SJCRH30 (cell line): ENCODE data around the gene GALR2. TPM values are rescaled to one million over a fixed set of nuclear protein-coding genes. Genes with fewer than 3 reads are reported as not detected.
A peak's percentile ranks its signal among the peaks of the same experiment; 100 is the strongest.

Experiments
- DNase-seq, 2 experiments: peaks; one replicate each; pipeline ENCODE4 v3.0.0-alpha.2; 2015 to 2020
- H3K27ac ChIP-seq: fragments of 250-450 bp; sonication (Bioruptor Pico); 2 replicates; pipeline ENCODE4 v1.5.1; 2020; ENCODE audit warnings: mild to moderate bottlenecking, moderate library complexity
- H3K27me3 ChIP-seq: fragments of 250-450 bp; sonication (Bioruptor Pico); 2 replicates; pipeline ENCODE4 v1.5.1; 2020; ENCODE audit warnings: mild to moderate bottlenecking, moderate library complexity
- H3K36me3 ChIP-seq: fragments of 250-450 bp; sonication (Bioruptor Pico); 2 replicates; pipeline ENCODE4 v1.5.1; 2020; ENCODE audit warnings: mild to moderate bottlenecking, moderate library complexity
- H3K4me1 ChIP-seq: fragments of 250-450 bp; sonication (Bioruptor Pico); 2 replicates; pipeline ENCODE4 v1.5.1; 2020; ENCODE audit warnings: mild to moderate bottlenecking, moderate library complexity
- H3K4me3 ChIP-seq: fragments of 250-450 bp; sonication (Bioruptor Pico); 2 replicates; pipeline ENCODE4 v1.5.1; 2020; ENCODE audit warnings: mild to moderate bottlenecking, moderate library complexity
- H3K9me3 ChIP-seq: fragments of 250-450 bp; sonication (Bioruptor Pico); replicated peaks from 2 replicates; pipeline ENCODE4 v1.5.1; 2020; ENCODE audit warnings: mild to moderate bottlenecking, moderate library complexity
- total RNA-seq: library from RNA; depleted of rRNA; stranded (reverse); fragments of >200 nt; shearing (Covaris generic); gene quantifications from 2 replicates; pipeline ENCODE4 v1.2.3, GENCODE V29; 2014; rRNA removed

The GALR2 gene, protein sequence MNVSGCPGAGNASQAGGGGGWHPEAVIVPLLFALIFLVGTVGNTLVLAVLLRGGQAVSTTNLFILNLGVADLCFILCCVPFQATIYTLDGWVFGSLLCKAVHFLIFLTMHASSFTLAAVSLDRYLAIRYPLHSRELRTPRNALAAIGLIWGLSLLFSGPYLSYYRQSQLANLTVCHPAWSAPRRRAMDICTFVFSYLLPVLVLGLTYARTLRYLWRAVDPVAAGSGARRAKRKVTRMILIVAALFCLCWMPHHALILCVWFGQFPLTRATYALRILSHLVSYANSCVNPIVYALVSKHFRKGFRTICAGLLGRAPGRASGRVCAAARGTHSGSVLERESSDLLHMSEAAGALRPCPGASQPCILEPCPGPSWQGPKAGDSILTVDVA
- total RNA-seq = 0.06 TPM in 1 of 2 replicates, not detected in the other

DNA sequence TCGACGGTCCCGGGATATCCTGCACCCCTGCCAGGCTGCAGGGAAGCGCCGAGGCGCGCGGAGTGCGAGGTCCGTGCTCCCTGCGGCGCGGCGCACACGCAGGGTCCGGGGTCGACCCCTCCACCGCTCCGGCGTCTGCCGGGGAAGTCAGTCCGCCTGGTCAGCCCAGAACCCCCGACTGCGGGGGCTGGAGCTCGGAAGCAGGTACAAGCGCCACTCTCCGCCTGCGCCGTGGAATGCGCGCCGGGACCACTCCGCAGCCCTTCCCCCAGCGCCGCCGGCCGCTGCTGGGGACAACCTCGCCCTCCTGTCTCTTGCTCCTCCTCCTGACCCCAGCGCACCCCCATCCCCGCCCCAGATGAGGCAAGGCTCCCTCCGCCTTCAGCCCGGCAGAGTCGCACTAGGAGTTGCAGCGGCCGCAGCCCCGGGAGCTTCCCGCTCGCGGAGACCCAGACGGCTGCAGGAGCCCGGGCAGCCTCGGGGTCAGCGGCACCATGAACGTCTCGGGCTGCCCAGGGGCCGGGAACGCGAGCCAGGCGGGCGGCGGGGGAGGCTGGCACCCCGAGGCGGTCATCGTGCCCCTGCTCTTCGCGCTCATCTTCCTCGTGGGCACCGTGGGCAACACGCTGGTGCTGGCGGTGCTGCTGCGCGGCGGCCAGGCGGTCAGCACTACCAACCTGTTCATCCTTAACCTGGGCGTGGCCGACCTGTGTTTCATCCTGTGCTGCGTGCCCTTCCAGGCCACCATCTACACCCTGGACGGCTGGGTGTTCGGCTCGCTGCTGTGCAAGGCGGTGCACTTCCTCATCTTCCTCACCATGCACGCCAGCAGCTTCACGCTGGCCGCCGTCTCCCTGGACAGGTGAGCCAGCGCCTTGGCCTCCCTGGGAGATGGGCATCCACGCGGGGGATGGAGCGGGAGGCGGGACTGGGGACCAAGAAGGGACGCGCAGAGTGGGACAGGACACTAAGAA lies at the start of gene GALR2:
GALR2 (plus strand) TSS at position 392 of the 974 bp plus-strand sequence; CDS start at position 495, 103 bp downstream.
- H3K27ac ChIP-seq = no peak within 1 kb of the TSS
- H3K36me3 ChIP-seq = peaks cover 7% of the 10 kb centered on the region
- H3K4me3 ChIP-seq = no peak within 1 kb of the TSS
- H3K27me3 ChIP-seq = peaks cover 4% of the 10 kb centered on the region
- H3K9me3 ChIP-seq = no peaks in the 10 kb centered on the region
- no peak for DNase-seq
- H3K4me1 ChIP-seq = peaks cover 6% of the 10 kb centered on the region

DNA sequence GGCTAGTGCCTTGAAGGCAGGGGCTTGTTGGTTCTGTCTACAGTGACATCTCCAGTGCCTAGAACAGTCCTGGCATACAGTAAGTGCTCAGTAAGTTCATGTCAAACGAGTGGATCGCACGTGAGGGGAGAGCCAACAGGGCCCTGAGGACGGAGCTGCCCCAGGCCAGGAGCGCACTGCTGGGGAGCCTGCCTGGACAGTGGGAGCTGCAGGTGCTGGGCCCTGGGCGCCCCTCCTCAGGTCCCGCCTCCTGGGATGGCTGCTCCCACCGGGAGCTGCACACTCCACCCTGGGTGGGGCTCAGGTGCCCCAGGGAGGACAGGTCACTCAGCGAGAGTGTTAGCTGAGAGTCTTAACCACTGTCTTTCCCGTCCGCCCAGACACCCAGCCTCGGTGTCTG lies 49.3 kb upstream of the GALR2 start:
- Histone ChIP-seq H3K4me3 (no peak overlapping the region), H3K4me1 (peaks cover 19% of the 10 kb centered on the region; the same call in 1 of the 2 replicates)

DNA sequence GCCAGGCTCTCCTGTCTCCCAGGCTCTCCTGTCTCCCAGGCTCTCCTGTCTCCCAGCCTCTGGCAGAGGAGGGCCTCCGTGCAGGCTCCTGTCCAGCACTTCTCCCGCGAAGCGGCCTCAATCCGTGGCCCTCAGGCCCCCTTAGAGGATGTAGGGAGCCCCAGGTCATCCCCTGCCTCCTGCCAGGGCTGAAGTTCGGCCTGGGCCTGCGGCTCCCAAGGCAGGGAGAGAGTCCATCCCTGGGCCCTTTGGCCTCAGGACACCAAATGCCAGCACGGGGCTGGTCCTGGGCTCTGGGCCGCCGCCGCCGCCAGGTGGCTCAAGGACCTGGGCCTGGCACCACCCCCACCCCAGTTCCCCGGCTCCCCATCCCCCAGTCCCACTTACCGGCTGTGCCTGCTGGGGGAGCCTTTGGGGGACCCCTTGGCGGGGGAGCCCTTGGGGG lies 47.8 kb upstream of the GALR2 start:
- no peak overlapping the region for H3K4me3 ChIP-seq
- no peak for DNase-seq

More for the DNA sequence above, 49.3 kb upstream of the GALR2 start:
- no peaks in the 10 kb centered on the region for H3K27me3 ChIP-seq
- DNase-seq = no peak
- no peaks in the 10 kb centered on the region for H3K36me3 ChIP-seq
- no peaks in the 10 kb centered on the region for H3K9me3 ChIP-seq
- H3K27ac ChIP-seq = no peak overlapping the region

DNA sequence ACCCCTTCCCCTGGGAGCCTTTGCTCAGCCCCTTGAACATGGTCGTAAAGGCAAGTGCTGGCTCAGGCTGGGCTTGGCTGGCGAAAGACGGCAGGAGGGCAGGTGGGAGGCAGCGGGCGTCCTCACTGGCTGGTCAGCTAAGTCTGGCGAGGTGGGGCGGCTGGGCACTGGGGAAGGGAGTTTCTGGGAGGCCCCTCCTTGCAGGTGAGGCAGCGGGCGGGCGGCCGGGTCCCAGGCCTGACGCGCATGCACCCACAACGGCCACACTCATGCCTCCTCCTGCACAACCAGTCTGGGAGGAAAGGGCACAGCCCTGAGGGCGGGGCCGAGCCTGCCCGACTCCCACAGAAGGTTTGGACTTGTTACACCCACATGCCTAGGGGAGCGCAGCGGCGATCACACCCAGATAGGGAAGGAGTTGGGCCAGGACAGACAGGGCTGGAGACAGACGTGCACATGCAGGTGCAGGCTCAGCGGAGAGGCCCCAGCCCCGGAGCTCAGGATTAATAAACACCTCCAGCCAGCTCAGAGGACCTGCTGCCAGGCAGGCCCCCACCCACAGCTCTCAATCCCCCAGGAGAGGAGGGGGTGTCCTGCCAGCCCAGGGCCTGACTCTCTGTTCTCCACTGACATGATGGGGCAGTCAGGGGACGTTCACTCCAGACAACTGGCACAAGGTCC lies 47.3 kb upstream of the GALR2 start, which contains the start of gene EVPL:
EVPL (minus strand) TSS at position 148 of the 681 bp plus-strand sequence; CDS start at position 40, 108 bp downstream.
- no peak within 1 kb of the TSS for H3K4me3 ChIP-seq
- no peak within 1 kb of the TSS for H3K27ac ChIP-seq
- no peaks in the 10 kb centered on the region for H3K27me3 ChIP-seq
- peaks cover 19% of the 10 kb centered on the region; the same call in 1 of the 2 replicates for H3K4me1 ChIP-seq
- no peaks in the 10 kb centered on the region for H3K36me3 ChIP-seq
- no peaks in the 10 kb centered on the region for H3K9me3 ChIP-seq
- DNase-seq = peak; percentile 58 to 64

More for the DNA sequence above, 47.8 kb upstream of the GALR2 start:
- Histone ChIP-seq H3K27me3 (no peaks in the 10 kb centered on the region), H3K27ac (no peak overlapping the region), H3K9me3 (no peaks in the 10 kb centered on the region), H3K4me1 (peaks cover 19% of the 10 kb centered on the region; the same call in 1 of the 2 replicates), H3K36me3 (no peaks in the 10 kb centered on the region)

DNA sequence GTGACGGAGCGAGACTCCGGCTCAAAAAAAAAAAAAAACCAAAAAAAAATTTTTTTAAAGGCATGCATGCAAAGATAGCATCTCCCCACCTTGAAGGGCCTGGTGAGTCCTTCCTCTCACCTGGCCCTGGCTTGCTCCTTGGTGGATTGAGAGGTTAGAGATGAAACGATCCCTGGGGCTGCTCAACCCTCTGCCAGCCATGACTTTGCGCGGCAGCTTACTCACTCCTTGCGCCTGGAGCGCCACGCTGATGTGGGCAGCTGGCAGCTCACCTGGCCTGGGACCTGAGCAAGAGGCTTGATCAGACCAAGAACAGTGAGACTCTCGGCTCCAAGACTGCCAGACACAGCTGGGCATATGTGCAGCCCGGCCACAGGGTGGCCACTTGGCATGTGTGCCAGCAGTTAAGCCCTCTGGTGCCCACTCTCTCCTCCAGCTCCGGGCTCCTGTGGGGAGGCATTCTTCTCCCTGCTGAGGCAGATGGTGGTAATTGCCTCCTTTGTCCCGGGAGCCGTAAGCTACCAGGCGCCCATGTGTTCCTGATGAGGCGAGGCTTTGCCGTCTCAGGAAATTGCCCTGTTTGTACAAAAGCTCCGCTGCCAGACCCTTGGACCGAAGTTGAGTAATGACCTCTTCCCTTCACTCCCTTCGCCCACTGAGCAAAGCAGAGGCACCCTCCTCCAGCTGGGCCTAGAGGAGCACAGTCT lies 42.4 kb upstream of the GALR2 start:
- H3K27ac ChIP-seq = no peak overlapping the region
- no peak for DNase-seq
- H3K27me3 ChIP-seq = no peaks in the 10 kb centered on the region
- H3K9me3 ChIP-seq = no peaks in the 10 kb centered on the region
- H3K36me3 ChIP-seq = no peaks in the 10 kb centered on the region
- no peak overlapping the region for H3K4me3 ChIP-seq
- H3K4me1 ChIP-seq = peaks cover 17% of the 10 kb centered on the region; the same call in 1 of the 2 replicates

DNA sequence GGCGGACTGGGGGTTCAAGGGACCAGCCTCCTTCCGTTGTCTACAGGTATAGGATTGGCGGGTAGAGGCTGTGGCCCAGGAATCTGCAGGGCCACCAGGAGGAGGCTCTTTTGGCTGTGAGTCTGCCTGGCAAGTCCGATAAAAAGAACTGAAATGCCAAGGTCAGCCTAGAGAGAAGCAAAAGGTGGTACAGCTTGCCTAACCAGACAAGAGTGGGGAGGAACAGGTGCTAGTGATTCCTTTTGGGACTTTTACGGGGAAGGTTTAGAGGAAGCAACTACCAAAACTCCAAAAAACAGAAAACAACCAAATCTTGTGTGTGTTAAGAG lies 41.8 kb upstream of the GALR2 start:
- Histone ChIP-seq H3K36me3 (no peaks in the 10 kb centered on the region), H3K4me3 (no peak overlapping the region), H3K27me3 (no peaks in the 10 kb centered on the region), H3K27ac (no peak overlapping the region), H3K9me3 (no peaks in the 10 kb centered on the region), H3K4me1 (peaks cover 16% of the 10 kb centered on the region)
- DNase-seq = no peak

DNA sequence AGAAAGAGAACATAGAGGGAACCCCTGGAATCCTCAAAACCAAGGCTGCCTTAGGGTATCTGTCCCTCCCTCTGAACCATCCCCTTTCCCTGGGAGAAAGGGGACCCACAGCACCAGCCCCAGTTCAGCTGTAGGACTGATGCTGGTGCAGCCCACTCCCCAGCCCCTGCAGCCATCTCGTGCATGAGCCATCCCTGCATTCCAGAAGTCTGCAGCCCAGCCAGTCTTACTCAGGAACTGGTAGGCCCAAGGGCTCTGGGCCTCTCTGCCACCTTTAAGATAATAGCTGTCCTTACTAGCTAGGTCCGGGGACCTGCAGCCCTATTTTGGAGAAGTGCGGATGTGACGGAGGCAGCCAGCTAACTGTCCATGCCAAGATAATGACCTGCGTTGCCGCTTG lies 41.4 kb upstream of the GALR2 start:
- Histone ChIP-seq H3K27me3 (no peaks in the 10 kb centered on the region), H3K4me3 (no peak overlapping the region), H3K36me3 (no peaks in the 10 kb centered on the region; the same call in 1 of the 2 replicates)

DNA sequence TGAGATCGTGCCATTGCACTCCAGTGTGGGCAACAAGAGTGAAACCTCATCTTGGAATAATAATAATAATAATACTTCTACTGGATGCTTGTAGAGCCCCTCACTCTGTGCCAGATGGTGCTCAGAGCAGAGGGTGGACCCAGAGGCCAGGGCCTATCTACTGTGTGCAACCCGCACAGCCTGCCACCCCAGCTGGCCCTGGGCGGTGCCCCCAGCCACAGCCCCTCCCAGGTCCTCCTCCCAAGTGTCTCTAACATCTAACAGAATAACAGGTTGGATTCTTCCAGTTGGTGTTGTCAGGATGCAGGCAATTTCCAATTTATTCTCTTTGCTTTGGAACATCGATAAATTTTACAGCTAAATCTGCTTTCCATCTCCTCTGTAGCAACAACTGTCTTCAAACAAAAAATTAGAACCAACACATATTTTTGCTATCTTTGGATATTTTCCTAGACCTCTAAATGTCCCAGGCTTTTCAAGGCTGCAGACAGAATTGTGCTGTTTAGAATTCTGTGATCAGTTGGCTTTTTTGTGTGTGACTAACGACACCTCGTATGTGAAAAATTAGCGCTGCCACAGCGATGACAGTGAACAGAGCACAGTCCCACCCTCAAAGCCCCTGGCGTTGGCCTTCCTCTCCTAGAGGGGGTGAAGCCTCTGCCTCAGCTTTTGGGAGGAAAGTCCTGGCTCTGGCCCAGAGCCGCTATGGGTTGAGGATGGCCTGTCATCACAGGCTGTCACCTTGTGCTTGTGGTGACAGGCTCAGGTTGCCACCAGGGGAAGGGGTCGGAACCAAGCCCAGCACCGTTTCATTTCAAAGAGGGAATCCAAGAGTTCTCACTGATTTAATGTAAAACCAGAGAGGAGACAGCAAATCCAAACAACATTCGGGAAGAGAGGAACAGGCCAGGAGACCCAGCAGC lies 39.9 kb upstream of the GALR2 start:
- Histone ChIP-seq H3K4me1 (peaks cover 7% of the 10 kb centered on the region), H3K27me3 (no peaks in the 10 kb centered on the region), H3K27ac (no peak overlapping the region), H3K9me3 (no peaks in the 10 kb centered on the region), H3K4me3 (no peak overlapping the region), H3K36me3 (peaks cover 15% of the 10 kb centered on the region)
- no peak for DNase-seq

More for the DNA sequence above, 41.4 kb upstream of the GALR2 start:
- no peak for DNase-seq
- Histone ChIP-seq H3K27ac (no peak overlapping the region), H3K9me3 (no peaks in the 10 kb centered on the region), H3K4me1 (peaks cover 18% of the 10 kb centered on the region)

DNA sequence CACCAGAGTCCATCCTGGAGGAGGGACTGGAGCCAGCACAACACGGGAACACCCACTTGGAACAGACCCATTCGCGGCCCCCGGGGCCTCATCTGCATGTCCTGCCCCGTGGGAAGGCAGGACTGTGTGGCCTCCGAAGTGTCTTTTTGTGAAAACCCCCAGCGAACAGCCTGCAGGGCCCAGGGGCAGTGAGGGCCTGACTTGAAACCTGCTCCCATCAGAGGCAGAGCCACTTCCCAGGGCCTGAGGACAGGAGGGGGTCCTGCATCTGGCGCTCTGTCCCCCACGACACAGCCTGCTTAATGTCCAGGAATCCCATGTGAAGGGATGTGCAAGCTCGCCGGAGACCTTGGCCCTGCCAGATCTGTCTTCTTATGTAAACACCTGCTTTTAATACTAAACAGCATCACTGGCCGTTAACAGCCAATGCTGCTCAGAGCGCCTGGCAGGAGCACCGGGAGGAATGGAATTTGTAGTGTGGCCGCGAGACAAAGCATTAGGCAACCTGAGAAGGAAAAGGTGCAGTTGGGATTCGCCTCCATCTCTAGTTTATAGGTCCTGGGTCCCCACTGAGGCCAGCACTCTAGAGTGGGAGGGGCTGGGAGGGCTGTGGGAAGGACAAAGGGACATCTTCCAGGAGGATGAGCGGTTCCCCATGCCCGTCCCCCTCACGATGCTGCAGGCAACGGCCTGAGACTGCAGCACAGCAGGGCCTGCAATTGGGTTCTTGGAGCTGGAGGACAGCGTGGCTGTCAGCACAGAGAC lies 37.9 kb upstream of the GALR2 start:
- Histone ChIP-seq H3K27ac (no peak overlapping the region), H3K4me3 (no peak overlapping the region)
- DNase-seq = no peak

DNA sequence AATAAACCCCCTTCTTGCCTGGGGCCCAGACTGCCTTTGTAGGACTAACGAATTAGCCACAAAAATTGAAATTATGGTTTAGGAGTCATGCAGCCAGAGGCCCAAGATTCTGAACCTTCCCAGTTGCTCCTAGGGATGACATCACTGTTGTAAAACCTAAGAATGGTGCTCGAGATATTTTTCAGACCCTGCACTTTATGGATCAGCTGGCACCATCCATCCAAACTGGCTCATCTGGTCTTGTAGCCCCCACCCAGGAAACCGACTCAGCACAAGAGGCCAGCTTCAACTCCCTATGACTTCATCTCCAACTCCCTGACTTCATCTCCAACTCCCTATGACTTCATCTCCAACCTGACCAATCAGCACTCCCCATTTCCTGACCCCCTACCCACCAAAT lies 36.5 kb upstream of the GALR2 start:
- Histone ChIP-seq H3K27me3 (no peaks in the 10 kb centered on the region), H3K27ac (peak overlapping the region; percentile 43), H3K4me1 (peaks cover 3% of the 10 kb centered on the region; the same call in 1 of the 2 replicates), H3K9me3 (no peaks in the 10 kb centered on the region), H3K36me3 (peaks cover 48% of the 10 kb centered on the region), H3K4me3 (no peak overlapping the region)
- peak; percentile 69 to 72 for DNase-seq

More for the DNA sequence above, 37.9 kb upstream of the GALR2 start:
- Histone ChIP-seq H3K27me3 (no peaks in the 10 kb centered on the region), H3K36me3 (peaks cover 35% of the 10 kb centered on the region), H3K4me1 (peaks cover 3% of the 10 kb centered on the region; the same call in 1 of the 2 replicates), H3K9me3 (no peaks in the 10 kb centered on the region)

DNA sequence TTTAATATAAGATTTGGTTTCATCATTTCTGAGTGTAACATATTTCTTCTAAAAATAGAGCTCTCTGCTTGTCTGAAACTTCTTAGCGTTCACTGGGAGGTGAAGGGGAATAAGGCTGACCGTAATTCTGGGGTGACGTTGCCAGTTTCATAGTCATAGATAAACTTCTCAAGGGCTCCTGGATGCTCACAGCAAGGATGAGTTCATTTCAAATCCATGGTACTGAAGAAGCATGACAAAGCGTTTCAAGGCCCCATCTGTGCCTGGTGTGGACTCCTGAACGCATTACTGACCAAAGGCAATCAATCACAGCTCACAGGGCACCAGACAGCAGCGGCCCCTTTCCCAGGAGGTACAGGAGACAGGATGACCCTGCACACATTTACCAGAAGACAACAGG lies 35.5 kb upstream of the GALR2 start:
- Histone ChIP-seq H3K27ac (no peak overlapping the region), H3K27me3 (no peaks in the 10 kb centered on the region), H3K4me3 (no peak overlapping the region), H3K36me3 (peaks cover 58% of the 10 kb centered on the region), H3K4me1 (peaks cover 3% of the 10 kb centered on the region; the same call in 1 of the 2 replicates), H3K9me3 (no peaks in the 10 kb centered on the region)
- DNase-seq = no peak

DNA sequence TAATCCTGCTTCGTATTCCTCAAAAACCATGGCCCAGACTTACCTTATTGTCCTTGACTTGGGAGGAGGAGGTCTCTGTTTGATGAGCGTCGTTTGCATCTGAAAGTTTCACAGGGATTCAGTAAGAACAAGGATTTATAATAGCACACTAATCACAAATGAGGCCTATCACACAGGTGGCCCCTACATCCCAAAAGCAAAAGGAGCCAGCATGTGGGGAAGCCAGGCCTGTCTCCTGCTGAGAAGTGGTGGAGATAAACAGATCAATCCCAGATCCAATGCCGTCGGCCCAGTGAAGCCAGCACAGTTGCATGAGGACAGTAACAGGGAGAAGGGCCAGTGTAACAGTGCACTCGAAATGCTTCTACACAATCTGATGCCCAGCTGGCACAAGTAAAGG lies 34.2 kb upstream of the GALR2 start:
- no peaks in the 10 kb centered on the region for H3K27me3 ChIP-seq
- peaks cover 69% of the 10 kb centered on the region for H3K36me3 ChIP-seq
- H3K4me1 ChIP-seq = peaks cover 3% of the 10 kb centered on the region; the same call in 1 of the 2 replicates
- no peak for DNase-seq
- no peak overlapping the region for H3K27ac ChIP-seq
- H3K9me3 ChIP-seq = no peaks in the 10 kb centered on the region
- no peak overlapping the region for H3K4me3 ChIP-seq
